Neutrophil (primary cell): ENCODE results near the gene CCDC74A.
"Not testable (repeated sequence)": the region's sequence is repeated elsewhere in the genome, so short reads cannot be mapped to it uniquely, and the experiment has no call there.

Source experiments
- H3K27ac ChIP-seq: fragments of 200-600 bp; sonication (generic); 2 replicates; pipeline ENCODE4 v1.5.1; 2016; ENCODE audit warnings: mild to moderate bottlenecking, moderate library complexity
- H3K27me3 ChIP-seq: fragments of 200-600 bp; sonication (generic); 2 replicates; pipeline ENCODE4 v1.6.0; 2016; ENCODE audit warnings: mild to moderate bottlenecking
- H3K36me3 ChIP-seq: fragments of 200-600 bp; sonication (generic); 2 replicates; pipeline ENCODE4 v1.5.1; 2017
- H3K4me1 ChIP-seq, 2 experiments: fragments of 200-600 bp in 1 of 2; sonication (generic) in 1 of 2; 1 replicate in 1 of 2; 2 replicates in 1 of 2; pipeline versions ENCODE4 v1.5.1 to v1.6.1; 2013 to 2016; ENCODE audit warnings: low read depth in 1 of 2, low read length in 1 of 2, mild to moderate bottlenecking in 1 of 2, moderate library complexity in 1 of 2; ENCODE audit not compliant: control insufficient read depth in 1 of 2, insufficient read depth in 1 of 2
- H3K4me3 ChIP-seq, 2 experiments: fragments of 200-600 bp in 1 of 2; sonication (generic) in 1 of 2; 1 replicate in 1 of 2; 2 replicates in 1 of 2; pipeline ENCODE4 v1.5.1; 2013 to 2016; ENCODE audit warnings: low read depth in 1 of 2, low read length in 1 of 2, mild to moderate bottlenecking in 1 of 2, moderate library complexity in 1 of 2
- H3K9me3 ChIP-seq: fragments of 200-600 bp; sonication (generic); 2 replicates; pipeline ENCODE4 v1.5.1; 2016
- TF ChIP-seq, protein P1 (sequence below): fragments of 200-600 bp; sonication (generic); IDR thresholded peaks from 2 replicates; pipeline ENCODE4 v1.5.1; 2016; ENCODE audit warnings: antibody characterized with exemption

Gene CCDC74A

GRCh38 chr2:131517106-131517831 lies 10.4 kb upstream of the CCDC74A start:
- H3K4me1 ChIP-seq: no peaks in the 10 kb centered on the region
- H3K36me3 ChIP-seq: peaks cover 74% of the 10 kb centered on the region
- no peak overlapping the region for H3K4me3 ChIP-seq
- no peaks in the 10 kb centered on the region for H3K27me3 ChIP-seq
- TF ChIP-seq, protein P1, sequence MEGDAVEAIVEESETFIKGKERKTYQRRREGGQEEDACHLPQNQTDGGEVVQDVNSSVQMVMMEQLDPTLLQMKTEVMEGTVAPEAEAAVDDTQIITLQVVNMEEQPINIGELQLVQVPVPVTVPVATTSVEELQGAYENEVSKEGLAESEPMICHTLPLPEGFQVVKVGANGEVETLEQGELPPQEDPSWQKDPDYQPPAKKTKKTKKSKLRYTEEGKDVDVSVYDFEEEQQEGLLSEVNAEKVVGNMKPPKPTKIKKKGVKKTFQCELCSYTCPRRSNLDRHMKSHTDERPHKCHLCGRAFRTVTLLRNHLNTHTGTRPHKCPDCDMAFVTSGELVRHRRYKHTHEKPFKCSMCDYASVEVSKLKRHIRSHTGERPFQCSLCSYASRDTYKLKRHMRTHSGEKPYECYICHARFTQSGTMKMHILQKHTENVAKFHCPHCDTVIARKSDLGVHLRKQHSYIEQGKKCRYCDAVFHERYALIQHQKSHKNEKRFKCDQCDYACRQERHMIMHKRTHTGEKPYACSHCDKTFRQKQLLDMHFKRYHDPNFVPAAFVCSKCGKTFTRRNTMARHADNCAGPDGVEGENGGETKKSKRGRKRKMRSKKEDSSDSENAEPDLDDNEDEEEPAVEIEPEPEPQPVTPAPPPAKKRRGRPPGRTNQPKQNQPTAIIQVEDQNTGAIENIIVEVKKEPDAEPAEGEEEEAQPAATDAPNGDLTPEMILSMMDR: no peak
- H3K27ac ChIP-seq: no peak overlapping the region
- H3K9me3 ChIP-seq: no peaks in the 10 kb centered on the region

DNA sequence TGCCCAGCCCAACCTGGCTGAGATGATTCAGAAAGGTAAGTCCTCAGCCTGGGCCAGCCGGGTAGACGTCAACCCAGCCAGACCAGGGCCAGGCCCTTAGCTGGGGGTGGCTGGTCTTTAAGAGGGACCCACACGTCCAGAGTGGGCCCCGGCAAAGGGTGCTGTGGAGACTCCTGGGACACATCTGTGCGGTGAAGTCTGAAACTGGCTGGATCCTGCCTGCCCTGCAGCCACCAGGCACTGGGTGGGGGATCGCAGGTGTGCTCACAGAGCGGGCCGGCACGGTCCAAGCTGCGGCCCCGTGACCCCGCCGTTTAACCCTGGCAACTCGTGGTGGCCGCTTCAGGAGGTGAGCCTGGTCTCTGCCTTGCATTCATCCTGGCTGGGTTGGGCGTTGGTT lies 9.8 kb upstream of the CCDC74A start:
- not testable (repeated sequence) for H3K4me3 ChIP-seq, H3K9me3 ChIP-seq, H3K27ac ChIP-seq, H3K4me1 ChIP-seq, H3K27me3 ChIP-seq
- peaks cover 68% of the 10 kb centered on the region for H3K36me3 ChIP-seq

DNA sequence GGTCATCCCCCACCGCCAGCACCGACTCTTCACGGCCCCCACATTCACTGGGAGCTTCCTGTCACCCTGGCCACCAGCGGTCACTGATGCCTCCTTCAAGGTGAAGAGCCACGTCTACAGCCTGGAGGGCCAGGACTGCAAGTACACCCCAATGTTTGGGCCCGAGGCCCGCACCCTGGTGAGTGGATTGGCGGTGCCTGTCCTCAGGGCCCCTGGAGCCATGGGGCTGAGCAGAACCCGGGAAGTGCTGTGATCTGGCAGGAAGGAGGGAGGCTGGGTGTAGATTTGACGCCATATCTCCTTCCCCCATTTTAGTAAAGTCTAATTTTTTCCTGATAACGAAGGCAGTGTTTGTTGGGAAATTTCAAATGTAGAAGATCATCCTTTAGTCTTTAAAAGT lies 9.2 kb upstream of the CCDC74A start:
- not testable (repeated sequence) for H3K27me3 ChIP-seq, H3K4me3 ChIP-seq, H3K4me1 ChIP-seq, H3K27ac ChIP-seq, H3K9me3 ChIP-seq
- H3K36me3 ChIP-seq: peaks cover 63% of the 10 kb centered on the region

DNA sequence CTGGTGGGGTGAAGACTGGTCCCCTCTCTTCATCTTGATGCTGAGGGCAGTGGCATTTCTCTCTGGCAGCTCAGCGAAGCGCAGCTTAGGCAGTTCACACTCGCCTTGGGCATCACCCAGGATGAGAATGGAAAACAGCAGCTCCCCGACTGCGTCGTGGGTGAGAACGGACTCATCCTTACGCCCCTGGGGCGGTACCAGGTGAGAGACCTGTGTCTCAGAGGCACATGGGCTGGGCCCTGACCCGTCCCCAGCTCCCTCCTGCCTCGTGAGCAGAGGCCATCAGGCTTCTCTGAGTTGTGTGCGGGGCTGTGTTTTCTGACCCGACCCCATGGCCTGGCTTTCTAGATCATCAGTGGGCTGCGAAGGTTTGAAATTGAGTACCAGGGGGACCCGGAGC lies 8.2 kb upstream of the CCDC74A start:
- H3K36me3 ChIP-seq: peaks cover 57% of the 10 kb centered on the region

DNA sequence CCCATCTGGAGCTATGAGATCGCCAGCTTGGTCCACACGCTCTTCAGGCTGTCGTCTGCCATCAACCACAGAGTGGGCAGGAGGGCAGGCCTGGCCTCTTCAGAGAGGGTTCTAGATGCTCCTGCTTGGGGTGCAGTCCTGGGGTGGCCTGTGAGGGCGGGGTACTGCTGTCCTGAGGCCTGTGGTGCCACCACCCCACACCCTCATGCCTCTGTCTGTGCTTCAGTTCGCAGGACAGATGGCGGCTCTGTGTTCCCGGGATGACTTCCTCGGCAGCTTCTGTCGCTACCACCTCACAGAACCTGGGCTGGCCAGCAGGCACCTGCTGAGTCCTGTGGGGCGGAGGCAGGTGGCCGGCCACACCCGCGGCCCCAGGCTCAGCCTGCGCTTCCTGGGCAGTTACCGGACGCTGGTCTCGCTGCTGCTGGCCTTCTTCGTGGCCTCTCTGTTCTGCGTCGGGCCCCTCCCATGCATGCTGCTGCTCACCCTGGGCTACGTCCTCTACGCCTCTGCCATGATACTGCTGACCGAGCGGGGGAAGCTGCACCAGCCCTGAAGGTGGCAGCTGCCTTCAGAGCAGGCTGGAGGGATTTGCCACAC lies 7.7 kb upstream of the CCDC74A start:
- not testable (repeated sequence) for H3K4me1 ChIP-seq
- peaks cover 57% of the 10 kb centered on the region for H3K36me3 ChIP-seq

More for the DNA sequence above, 8.2 kb upstream of the CCDC74A start:
- Histone ChIP-seq H3K4me3 (no peak overlapping the region), H3K27ac (no peak overlapping the region), H3K4me1 (no peaks in the 10 kb centered on the region), H3K9me3 (no peaks in the 10 kb centered on the region), H3K27me3 (no peaks in the 10 kb centered on the region)
- TF ChIP-seq, protein P1: no peak

DNA sequence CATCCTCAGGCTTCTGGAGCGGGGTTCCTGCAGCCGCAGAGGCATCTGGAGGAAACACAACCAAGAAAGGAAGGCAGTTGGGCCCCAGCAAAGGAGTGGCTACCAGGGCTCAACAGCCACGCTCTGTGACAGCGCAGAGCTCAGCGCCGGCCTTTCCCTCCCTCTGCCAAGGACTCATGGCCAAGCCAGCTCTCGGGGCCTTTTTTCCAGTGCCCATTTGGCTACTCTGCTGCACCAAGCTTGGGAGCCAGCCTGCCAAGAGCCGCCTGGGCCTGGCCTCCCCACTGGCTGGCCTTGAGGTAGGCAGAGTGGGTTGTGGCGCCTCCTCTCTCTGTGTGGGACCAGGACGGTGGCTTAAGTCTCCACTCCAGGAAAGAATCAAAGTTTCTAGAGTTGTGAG lies 7.2 kb upstream of the CCDC74A start:
- no peak overlapping the region for H3K4me3 ChIP-seq
- no peak overlapping the region for H3K27ac ChIP-seq
- H3K36me3 ChIP-seq: peaks cover 57% of the 10 kb centered on the region
- TF ChIP-seq, protein P1: no peak
- no peaks in the 10 kb centered on the region for H3K9me3 ChIP-seq
- H3K27me3 ChIP-seq: peaks cover 3% of the 10 kb centered on the region
- no peaks in the 10 kb centered on the region for H3K4me1 ChIP-seq

More for the DNA sequence above, 7.7 kb upstream of the CCDC74A start:
- H3K9me3 ChIP-seq, H3K27ac ChIP-seq, H3K4me3 ChIP-seq, H3K27me3 ChIP-seq: not testable (repeated sequence)

DNA sequence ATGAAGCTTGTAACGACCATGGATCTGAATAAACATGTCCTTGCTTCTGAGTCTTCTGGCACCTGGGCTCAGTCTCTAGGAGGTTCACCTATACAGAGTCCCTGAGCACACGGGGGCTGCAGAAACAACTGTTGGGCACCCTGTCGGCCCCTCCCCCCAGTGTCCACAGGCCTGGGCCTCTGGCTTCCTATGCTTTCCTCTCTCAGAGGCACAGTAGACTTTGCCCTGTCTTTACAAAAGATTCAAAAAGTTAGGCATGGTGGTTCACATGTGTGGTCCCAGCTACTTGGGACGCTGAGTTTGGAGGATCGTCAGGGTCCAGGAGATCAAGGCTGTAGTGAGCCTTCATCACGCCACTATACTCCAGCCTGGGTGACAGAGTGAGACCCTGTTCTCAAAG lies 6.2 kb upstream of the CCDC74A start:
- not testable (repeated sequence) for H3K9me3 ChIP-seq, H3K27ac ChIP-seq, H3K4me3 ChIP-seq, H3K4me1 ChIP-seq
- Histone ChIP-seq H3K36me3 (peaks cover 50% of the 10 kb centered on the region), H3K27me3 (peaks cover 12% of the 10 kb centered on the region)
